Right atrium auricular region (tissue), 2 donors: ENCODE measurements around the gene LIFR. TPM values are rescaled to one million over a fixed set of nuclear protein-coding genes. Genes with fewer than 3 reads are reported as not detected.

Experiments used
- DNase-seq: peaks from one replicate; pipeline ENCODE4 v3.0.0-alpha.2; 2019; ENCODE audit warnings: low spot score
- H3K27ac ChIP-seq, 2 donors: fragments of 200-600 bp; sonication (generic); 1 replicate in 1 of 2; 2 replicates in 1 of 2; pipeline ENCODE4 v1.5.1; 2016 to 2019
- H3K27me3 ChIP-seq, 2 donors: fragments of 200-600 bp; sonication (generic); one replicate each; pipeline versions ENCODE4 v1.5.1 to v1.6.0; 2017 to 2019
- H3K36me3 ChIP-seq: fragments of 200-600 bp; sonication (generic); one replicate; pipeline ENCODE4 v1.5.1; 2016
- H3K4me1 ChIP-seq, 2 donors: fragments of 200-600 bp; sonication (generic); one replicate each; pipeline versions ENCODE4 v1.5.1 to v1.6.0; 2017 to 2019
- H3K4me3 ChIP-seq, 2 donors: fragments of 200-600 bp; sonication (generic); 1 replicate in 1 of 2; 2 replicates in 1 of 2; pipeline ENCODE4 v1.5.1; 2017 to 2019; ENCODE audit warnings: mild to moderate bottlenecking in 1 of 2, moderate library complexity in 1 of 2
- H3K9me3 ChIP-seq, 2 donors: fragments of 200-600 bp; sonication (generic); one replicate each; pipeline ENCODE4 v1.5.1; 2019
- total RNA-seq, 2 donors: library from RNA; depleted of rRNA; stranded (reverse); fragments of >200 nt; gene quantifications; one replicate each; pipeline ENCODE4 v1.1.0, GENCODE V29; 2016
- TF ChIP-seq, protein P1 (sequence below), 2 donors: fragments of 200-600 bp; sonication (generic); IDR thresholded peaks; one replicate each; pipeline ENCODE4 v1.5.1; 2019; ENCODE audit warnings: antibody characterized with exemption in 2 of 2

Gene LIFR
- total RNA-seq, 2 donors from 2014 or later, result 38.9 to 58.0 TPM

DNA sequence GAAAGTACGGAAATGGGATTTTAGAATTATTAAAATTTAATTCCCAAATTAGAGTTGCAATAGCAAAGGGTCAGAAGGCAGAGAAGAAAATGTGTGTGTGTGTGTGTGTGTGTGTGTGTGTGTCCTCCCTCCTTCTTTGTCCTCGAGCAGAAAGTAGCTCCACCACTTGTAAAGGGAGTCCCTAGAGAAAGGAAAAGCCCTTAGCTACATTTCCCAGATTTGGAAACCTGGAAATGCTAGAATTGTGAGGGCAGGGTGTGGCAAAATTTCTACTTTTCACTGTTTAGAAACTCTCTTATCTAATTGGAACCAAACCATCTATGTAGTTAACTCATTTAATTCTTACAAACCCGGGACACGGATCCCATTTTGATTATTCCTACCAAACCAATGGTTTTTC, 33.2 kb upstream of the LIFR start:
- H3K9me3 ChIP-seq, result no peaks in the 10 kb centered on the region
- H3K4me1 ChIP-seq, result peaks cover 0 to 14% of the 10 kb centered on the region in 2 donors
- TF ChIP-seq, protein P1, sequence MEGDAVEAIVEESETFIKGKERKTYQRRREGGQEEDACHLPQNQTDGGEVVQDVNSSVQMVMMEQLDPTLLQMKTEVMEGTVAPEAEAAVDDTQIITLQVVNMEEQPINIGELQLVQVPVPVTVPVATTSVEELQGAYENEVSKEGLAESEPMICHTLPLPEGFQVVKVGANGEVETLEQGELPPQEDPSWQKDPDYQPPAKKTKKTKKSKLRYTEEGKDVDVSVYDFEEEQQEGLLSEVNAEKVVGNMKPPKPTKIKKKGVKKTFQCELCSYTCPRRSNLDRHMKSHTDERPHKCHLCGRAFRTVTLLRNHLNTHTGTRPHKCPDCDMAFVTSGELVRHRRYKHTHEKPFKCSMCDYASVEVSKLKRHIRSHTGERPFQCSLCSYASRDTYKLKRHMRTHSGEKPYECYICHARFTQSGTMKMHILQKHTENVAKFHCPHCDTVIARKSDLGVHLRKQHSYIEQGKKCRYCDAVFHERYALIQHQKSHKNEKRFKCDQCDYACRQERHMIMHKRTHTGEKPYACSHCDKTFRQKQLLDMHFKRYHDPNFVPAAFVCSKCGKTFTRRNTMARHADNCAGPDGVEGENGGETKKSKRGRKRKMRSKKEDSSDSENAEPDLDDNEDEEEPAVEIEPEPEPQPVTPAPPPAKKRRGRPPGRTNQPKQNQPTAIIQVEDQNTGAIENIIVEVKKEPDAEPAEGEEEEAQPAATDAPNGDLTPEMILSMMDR (IDR thresholded peaks at IDR 0.05), result no peak
- H3K27ac ChIP-seq, result peak overlapping the region in 1 of 2 donors; percentile 20
- H3K36me3 ChIP-seq, result no peaks in the 10 kb centered on the region
- DNase-seq, result no peak
- H3K4me3 ChIP-seq, result no peak overlapping the region
- H3K27me3 ChIP-seq, result no peaks in the 10 kb centered on the region

DNA sequence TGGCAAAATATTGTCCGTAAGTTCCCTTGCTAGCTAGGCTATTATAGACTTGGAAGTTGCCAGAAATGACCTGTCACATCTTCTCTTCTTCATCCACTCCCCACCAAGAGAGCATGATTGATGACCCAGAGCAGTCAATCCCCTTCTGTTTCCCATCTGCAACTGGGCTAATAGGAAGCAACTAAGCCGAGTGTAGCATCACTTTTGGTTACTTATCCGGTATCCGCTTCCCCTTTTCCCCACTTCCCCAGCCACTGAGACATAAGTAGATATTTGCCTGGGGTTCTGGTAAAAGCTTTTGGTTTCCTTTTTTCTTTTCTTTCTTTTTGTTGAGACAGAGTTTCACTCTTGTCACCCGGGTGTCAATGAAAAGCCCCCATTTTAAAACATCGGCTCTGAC, 29.4 kb upstream of the LIFR start:
- DNase-seq, result no peak
- Histone ChIP-seq H3K27ac (no peak overlapping the region), H3K9me3 (no peaks in the 10 kb centered on the region), H3K36me3 (no peaks in the 10 kb centered on the region), H3K27me3 (no peaks in the 10 kb centered on the region), H3K4me1 (peaks cover 0 to 9% of the 10 kb centered on the region in 2 donors), H3K4me3 (no peak overlapping the region)
- TF ChIP-seq, protein P1 (IDR thresholded peaks at IDR 0.05), result no peak

DNA sequence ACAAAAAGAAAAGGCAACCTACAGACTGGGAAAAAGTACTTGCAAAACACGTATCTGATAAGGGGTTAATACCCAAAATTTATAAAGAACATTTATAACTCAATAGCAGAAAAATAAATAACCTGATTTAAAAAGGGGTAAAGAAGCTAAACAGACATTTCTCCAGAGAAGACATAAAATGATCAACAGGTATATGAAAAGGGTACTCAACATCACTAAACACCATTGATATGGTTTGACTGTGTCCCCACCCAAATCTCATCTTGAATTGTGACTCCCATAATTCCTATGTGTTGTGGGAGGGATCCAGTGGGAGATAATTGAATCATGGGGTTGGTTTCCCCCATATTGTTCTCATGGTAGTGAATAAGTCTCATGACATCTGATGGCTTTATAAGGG, 27.1 kb upstream of the LIFR start:
- DNase-seq, result no peak
- Histone ChIP-seq H3K4me1 (no peaks in the 10 kb centered on the region), H3K27ac (no peak overlapping the region), H3K9me3 (no peaks in the 10 kb centered on the region), H3K27me3 (no peaks in the 10 kb centered on the region), H3K36me3 (no peaks in the 10 kb centered on the region), H3K4me3 (no peak overlapping the region)
- TF ChIP-seq, protein P1 (IDR thresholded peaks at IDR 0.05), result no peak

DNA sequence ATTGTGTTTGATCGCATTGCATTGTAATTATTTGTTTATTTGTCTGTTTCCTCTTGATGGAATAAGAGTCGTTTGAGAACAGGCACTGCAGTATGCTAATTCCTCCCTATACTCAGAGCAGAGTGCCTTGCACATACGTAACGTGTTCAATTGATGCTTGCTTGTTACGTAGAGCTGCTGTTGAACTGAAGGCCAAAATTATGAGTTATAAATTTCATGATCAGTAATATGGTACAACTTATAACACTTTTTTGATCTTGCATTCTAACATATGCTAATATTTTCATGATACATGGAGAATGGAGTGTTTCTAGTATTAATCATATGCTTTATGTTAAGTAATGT, 26.5 kb upstream of the LIFR start:
- H3K4me3 ChIP-seq, result no peak overlapping the region

DNA sequence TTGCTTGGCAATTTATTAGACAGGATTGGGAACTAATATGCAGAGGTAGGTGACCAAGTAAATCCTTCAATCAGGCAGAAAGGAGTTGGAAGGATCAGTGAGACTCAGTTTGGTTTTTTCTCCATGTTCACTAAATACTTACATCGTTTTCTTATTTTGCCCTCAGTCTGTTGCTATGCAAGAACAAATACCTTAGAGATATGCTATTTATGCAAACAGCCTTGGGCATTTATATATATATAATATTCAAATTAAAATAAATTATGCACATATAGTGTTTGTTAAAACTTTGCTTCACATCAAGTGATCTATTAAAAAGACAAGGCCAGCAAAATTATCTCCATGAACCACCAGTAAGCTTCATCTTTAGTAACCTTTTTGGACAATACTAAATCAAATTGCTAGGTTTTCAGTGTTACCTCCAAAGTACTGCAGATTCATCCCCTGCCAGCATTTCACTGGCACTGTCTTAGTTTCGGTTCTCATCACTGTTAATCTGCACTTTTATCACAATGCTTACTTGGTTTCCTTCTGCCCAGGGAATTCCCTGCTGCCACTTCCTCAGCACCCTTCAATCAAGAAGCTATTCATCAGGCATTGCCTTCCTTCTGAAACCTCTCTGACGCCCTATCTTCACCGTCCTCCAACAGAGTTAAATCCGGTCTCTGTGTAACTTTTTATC, 26.0 kb upstream of the LIFR start:
- Histone ChIP-seq H3K27me3 (no peaks in the 10 kb centered on the region), H3K9me3 (no peaks in the 10 kb centered on the region), H3K4me3 (no peak overlapping the region), H3K4me1 (peaks cover 0 to 2% of the 10 kb centered on the region in 2 donors), H3K36me3 (no peaks in the 10 kb centered on the region), H3K27ac (no peak overlapping the region)
- TF ChIP-seq, protein P1 (IDR thresholded peaks at IDR 0.05), result no peak
- no peak for DNase-seq

More for the DNA sequence above, 26.5 kb upstream of the LIFR start:
- H3K9me3 ChIP-seq, result no peaks in the 10 kb centered on the region
- H3K27me3 ChIP-seq, result no peaks in the 10 kb centered on the region
- H3K27ac ChIP-seq, result no peak overlapping the region
- DNase-seq, result no peak
- no peaks in the 10 kb centered on the region for H3K4me1 ChIP-seq
- TF ChIP-seq, protein P1 (IDR thresholded peaks at IDR 0.05), result no peak
- H3K36me3 ChIP-seq, result no peaks in the 10 kb centered on the region

DNA sequence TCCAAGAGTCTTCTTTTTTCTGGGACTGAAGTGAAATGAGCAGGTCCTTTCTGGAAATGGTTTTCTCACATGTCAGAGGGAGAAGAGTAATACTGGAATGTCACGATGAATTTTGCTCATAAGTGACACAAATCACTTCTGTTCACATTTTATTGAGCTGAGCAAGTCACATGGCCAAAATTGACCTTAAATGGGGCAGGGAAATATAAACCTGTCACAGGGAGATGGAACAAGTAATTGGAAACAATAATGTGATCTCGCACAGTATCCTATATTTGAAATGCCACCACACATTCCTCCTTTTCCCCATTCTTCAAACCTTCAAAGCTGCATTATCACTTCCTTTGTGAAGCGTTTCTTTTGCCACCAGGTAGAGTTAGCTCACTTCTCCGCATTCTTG, 25.2 kb upstream of the LIFR start:
- H3K9me3 ChIP-seq, result no peaks in the 10 kb centered on the region
- H3K27ac ChIP-seq, result no peak overlapping the region
- H3K36me3 ChIP-seq, result no peaks in the 10 kb centered on the region
- DNase-seq, result no peak
- H3K27me3 ChIP-seq, result no peaks in the 10 kb centered on the region
- TF ChIP-seq, protein P1 (IDR thresholded peaks at IDR 0.05), result no peak
- H3K4me1 ChIP-seq, result peaks cover 0 to 10% of the 10 kb centered on the region in 2 donors
- no peak overlapping the region for H3K4me3 ChIP-seq
